Endothelial cell (in vitro differentiated cells): ENCODE results near the gene VASH2. TPM values are rescaled to one million over a fixed set of nuclear protein-coding genes. Genes with fewer than 3 reads are reported as not detected.

Experiments used
- DNase-seq: peaks from one replicate; pipeline ENCODE4 v3.0.0; 2021; ENCODE audit warnings: low spot score
- H3K27ac Mint-ChIP-seq: one replicate; pipeline ENCODE4 v1.8.0; 2021; ENCODE audit warnings: mixed read lengths, inconsistent platforms; ENCODE audit not compliant: unreplicated experiment
- H3K27me3 Mint-ChIP-seq: one replicate; pipeline ENCODE4 v1.8.0; 2021; ENCODE audit warnings: mild to moderate bottlenecking, moderate library complexity, mixed read lengths, inconsistent platforms; ENCODE audit not compliant: unreplicated experiment
- H3K36me3 Mint-ChIP-seq: one replicate; pipeline ENCODE4 v1.8.0; 2021; ENCODE audit warnings: mild to moderate bottlenecking, low read depth, mixed read lengths, inconsistent platforms; ENCODE audit not compliant: unreplicated experiment
- H3K4me1 Mint-ChIP-seq: one replicate; pipeline ENCODE4 v1.8.0; 2021; ENCODE audit warnings: mild to moderate bottlenecking, mixed read lengths, inconsistent platforms; ENCODE audit not compliant: unreplicated experiment
- H3K4me3 Mint-ChIP-seq: one replicate; pipeline ENCODE4 v1.8.0; 2021; ENCODE audit warnings: mild to moderate bottlenecking, mixed read lengths, inconsistent platforms; ENCODE audit not compliant: unreplicated experiment
- H3K9me3 Mint-ChIP-seq: one replicate; pipeline ENCODE4 v1.8.0; 2021; ENCODE audit warnings: mixed read lengths, inconsistent platforms; ENCODE audit not compliant: unreplicated experiment
- total RNA-seq: library from RNA; stranded (reverse); fragmentation: NEBNext Ultra II Directional; extraction: Animal tissue kit (Norgen Biotek cat#: 25700); gene quantifications from one replicate; pipeline ENCODE4 v1.2.1, GENCODE V29; 2021; ENCODE audit not compliant: unreplicated experiment
- TF ChIP-seq, protein P1 (sequence below): fragments of 200-600 bp; sonication (generic); IDR thresholded peaks from one replicate; pipeline ENCODE4 v1.5.0; 2021; ENCODE audit warnings: antibody characterized with exemption; ENCODE audit not compliant: unreplicated experiment

VASH2 gene
- total RNA-seq, 1 donor from 2014 or later = 8.3 TPM

DNA sequence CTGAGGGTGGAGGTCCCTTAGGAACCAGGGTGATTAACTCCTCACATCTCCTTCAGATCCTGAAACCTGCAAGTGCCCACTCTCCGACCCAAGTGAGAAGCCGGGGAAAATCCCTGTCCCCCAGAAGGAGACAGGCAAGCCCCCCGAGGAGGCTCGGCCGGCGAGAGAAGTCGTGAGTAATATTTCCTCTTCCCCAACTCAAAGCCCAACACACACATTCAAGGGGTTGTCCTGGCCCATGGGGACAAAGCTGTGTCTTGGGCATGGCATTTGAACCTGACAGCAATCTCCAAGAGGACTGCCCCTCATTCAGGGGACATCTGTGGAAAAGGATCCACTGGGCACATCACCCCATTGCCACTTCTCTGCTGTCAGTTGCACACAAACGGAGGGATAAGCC is 23.6 kb downstream of the VASH2 start:
- DNase-seq = no peak
- Mint-ChIP-seq H3K4me3 (no peak overlapping the region), H3K27me3 (peaks cover 4% of the 10 kb centered on the region), H3K4me1 (peaks cover 6% of the 10 kb centered on the region), H3K36me3 (peaks cover 3% of the 10 kb centered on the region), H3K9me3 (no peaks in the 10 kb centered on the region), H3K27ac (no peak overlapping the region)
- TF ChIP-seq, protein P1, sequence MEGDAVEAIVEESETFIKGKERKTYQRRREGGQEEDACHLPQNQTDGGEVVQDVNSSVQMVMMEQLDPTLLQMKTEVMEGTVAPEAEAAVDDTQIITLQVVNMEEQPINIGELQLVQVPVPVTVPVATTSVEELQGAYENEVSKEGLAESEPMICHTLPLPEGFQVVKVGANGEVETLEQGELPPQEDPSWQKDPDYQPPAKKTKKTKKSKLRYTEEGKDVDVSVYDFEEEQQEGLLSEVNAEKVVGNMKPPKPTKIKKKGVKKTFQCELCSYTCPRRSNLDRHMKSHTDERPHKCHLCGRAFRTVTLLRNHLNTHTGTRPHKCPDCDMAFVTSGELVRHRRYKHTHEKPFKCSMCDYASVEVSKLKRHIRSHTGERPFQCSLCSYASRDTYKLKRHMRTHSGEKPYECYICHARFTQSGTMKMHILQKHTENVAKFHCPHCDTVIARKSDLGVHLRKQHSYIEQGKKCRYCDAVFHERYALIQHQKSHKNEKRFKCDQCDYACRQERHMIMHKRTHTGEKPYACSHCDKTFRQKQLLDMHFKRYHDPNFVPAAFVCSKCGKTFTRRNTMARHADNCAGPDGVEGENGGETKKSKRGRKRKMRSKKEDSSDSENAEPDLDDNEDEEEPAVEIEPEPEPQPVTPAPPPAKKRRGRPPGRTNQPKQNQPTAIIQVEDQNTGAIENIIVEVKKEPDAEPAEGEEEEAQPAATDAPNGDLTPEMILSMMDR = no peak

DNA sequence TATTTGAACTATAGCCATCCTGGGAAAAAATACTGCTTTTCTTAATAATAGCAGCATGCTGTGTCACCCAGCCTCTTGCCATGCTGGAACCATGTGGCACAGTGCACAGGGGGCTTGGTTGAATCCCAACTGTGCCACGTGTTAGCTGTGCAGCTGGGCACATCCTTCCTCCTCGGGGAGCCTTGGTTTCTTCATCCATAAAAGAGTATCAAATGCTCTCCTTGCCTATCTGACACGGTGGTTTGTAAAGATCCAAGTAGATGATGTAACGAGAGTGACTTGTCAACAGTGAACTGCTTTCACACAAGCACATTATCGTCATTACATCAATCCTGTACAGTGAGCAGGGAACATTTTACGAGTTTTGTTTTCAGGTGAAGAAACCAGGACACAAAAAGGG is 24.4 kb downstream of the VASH2 start:
- Mint-ChIP-seq H3K36me3 (peaks cover 3% of the 10 kb centered on the region), H3K4me3 (no peak overlapping the region), H3K27me3 (peaks cover 4% of the 10 kb centered on the region), H3K27ac (no peak overlapping the region), H3K9me3 (no peaks in the 10 kb centered on the region), H3K4me1 (peaks cover under 1% of the 10 kb centered on the region)
- TF ChIP-seq, protein P1 = no peak
- DNase-seq = no peak

DNA sequence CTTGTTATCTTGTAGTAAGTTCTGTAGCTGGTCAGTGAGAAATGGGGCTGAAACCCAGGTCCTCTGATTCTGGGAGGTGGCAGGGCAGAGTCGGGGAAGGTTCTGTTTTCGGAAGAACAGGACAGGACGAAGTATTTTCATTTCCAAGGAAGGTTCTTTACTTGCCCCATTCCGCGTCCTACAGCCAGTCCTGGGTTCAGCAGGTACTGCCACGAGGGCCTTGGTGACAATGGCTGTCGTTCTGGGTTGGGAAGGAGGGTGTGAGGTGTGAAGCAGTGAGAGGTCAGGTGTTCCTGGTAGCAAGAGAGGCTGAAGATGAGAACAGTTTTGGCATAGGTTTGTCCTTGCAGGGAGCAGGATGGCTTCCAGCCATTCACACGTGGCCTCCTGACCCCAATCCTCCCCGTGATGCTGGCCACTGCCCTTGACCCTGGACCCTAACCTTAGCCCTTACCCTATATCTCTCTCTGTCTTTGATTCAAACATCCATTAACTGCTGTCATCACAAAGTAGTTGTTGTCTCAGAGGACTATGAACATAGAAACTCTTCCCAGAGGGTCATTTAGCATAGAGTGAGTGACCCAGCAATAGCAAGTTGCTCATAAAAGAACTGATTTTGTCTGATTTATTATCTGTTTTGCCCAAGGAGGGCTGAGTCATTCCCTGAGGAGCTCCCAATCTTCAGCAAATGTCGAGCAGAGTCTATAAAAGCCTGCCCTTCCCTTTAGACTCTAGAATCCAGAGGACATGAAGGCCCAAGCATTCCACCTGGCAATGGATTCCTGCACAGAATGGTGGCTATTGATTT is 25.0 kb downstream of the VASH2 start:
- Mint-ChIP-seq H3K36me3 (peaks cover 3% of the 10 kb centered on the region), H3K4me1 (peaks cover 1% of the 10 kb centered on the region), H3K27ac (no peak overlapping the region), H3K9me3 (no peaks in the 10 kb centered on the region), H3K4me3 (no peak overlapping the region), H3K27me3 (peaks cover 7% of the 10 kb centered on the region)
- DNase-seq = no peak
- TF ChIP-seq, protein P1 = no peak

DNA sequence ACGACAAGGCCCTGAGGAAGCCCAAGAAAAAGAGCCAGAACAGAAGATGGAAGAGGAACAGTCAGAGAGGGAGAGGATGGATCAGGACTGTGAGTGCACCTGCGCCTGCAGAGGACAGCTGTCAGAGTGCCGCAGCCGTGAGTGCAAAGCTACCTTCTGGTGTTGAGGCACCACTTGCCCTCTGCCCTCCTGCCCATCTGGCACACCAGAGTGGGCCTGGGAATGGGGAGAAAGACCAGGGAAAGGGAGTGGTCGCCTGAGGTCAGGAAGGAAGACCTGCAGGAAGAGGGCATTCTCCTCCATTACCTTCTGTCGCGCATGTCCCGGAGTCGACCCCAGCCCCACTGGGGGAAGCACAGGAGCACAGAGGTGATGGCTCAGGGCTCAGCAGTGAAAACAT is 26.2 kb downstream of the VASH2 start:
- Mint-ChIP-seq H3K9me3 (no peaks in the 10 kb centered on the region), H3K27ac (no peak overlapping the region), H3K36me3 (peaks cover 3% of the 10 kb centered on the region), H3K4me1 (peaks cover 4% of the 10 kb centered on the region), H3K27me3 (peaks cover 8% of the 10 kb centered on the region), H3K4me3 (no peak overlapping the region)
- no peak for DNase-seq
- TF ChIP-seq, protein P1 = no peak
